Frontal cortex (tissue), 4 donors: ENCODE results near the gene SMAD6. TPM values are rescaled to one million over a fixed set of nuclear protein-coding genes. Genes with fewer than 3 reads are reported as not detected.

ENCODE experiments used
- DNase-seq, 2 donors: peaks; one replicate each; pipeline ENCODE4 v3.0.0; 2012; ENCODE audit warnings: low spot score in 2 of 2
- FAIRE-seq: peaks from 2 replicates; lab custom pipeline; 2012; peaks lifted over from hg19 to GRCh38; lab: Jason Lieb, UNC
- total RNA-seq: library from RNA; depleted of rRNA; stranded (reverse); fragments of >200 nt; gene quantifications from one replicate; pipeline ENCODE4 v1.2.3, GENCODE V29; 2014
- donor health status: control.
- donor health status: control.
- donor health status: control.

Gene SMAD6
- 2.4 TPM for total RNA-seq

- DNase-seq: peak; percentile 77 to 79
- FAIRE-seq: no peak
These were observed at the start of gene SMAD6 for GRCh38 chr15:66702035-66702786. Gene SMAD6 (plus strand): TSS chr15:66702236. CDS start chr15:66703259, 1,023 bp downstream.

GRCh38 chr15:66652806-66653205 is 49.2 kb upstream of the SMAD6 start:
- DNase-seq (no peak), FAIRE-seq (no peak)

DNA sequence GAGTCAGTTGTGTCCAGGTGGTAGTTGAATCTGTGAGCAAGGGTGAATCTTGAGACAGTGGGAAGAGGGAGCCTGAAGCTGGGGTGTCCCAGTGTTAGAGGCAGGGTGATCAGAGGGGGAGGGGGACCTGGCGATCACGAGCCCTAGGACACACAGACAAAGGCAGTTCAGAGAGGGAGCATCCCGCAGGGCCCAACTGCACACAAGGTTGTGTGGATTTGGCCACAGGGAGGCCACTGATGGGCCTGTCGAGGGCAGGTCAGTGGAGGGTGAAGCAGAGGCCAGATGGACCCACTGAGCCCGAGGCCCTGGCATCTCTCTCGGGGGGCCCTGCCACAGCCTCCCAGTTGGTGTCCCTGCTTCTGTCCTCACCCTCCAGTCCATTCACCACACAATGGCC is 48.6 kb upstream of the SMAD6 start:
- FAIRE-seq (no peak), DNase-seq (no peak)

GRCh38 chr15:66653852-66654251 is 48.2 kb upstream of the SMAD6 start:
- FAIRE-seq: no peak
- DNase-seq: no peak

- no peak for DNase-seq
- FAIRE-seq: no peak
These were observed 47.7 kb upstream of the SMAD6 start for GRCh38 chr15:66654361-66654738.

DNA sequence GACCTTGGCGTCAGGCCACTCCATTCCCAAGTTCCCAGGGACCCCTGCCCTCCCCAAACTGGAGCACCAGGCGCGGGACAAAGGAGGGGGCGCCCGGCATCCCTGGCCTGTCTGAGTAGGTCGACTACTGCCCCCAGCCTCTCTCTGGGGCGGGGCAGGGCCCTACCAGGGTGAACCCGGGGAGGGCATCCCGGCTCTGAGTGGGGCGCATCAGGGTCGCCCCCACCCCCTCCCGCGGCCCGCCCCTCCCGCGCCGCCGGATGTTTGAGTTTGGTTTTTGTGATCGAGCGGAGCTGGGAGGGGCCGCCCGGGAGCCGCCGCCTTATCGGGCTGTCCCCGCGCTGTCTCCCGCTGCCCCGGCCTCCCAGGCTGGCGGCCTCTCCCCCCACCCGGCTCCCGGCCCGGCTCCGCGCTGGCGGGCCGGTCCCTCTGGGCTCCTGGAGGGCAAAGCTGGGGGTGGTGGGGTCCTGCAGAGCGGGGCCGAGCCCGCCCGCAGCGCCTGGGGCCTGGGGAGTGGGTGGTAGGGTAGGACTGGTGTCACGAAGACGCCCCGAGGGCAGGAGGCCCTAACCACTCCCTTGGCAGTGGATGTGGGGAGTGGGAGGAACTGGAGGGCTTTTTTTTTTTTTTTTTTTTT is 47.2 kb upstream of the SMAD6 start:
- peak in 1 of 2 donors; percentile 26 for DNase-seq
- FAIRE-seq: no peak

DNA sequence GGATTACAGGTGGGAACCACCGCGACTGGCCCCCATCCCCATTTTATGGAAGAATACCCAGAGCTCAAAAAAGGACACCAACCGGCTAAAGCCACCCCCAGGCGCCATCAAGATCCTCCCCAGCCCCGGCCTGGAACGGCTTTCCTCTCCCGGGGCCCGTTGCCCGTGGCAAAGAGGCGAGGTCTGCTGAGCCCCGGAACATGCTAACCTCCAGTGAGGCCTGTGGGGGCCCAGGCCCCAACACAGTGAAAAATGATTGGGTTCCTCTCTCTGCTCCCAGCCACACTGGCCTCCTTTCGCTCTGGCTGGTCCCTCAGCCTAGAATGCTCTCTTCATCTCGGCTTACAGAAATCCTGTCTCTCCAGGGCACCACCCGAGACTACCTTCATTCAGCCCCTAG is 46.5 kb upstream of the SMAD6 start:
- no peak for DNase-seq

DNA sequence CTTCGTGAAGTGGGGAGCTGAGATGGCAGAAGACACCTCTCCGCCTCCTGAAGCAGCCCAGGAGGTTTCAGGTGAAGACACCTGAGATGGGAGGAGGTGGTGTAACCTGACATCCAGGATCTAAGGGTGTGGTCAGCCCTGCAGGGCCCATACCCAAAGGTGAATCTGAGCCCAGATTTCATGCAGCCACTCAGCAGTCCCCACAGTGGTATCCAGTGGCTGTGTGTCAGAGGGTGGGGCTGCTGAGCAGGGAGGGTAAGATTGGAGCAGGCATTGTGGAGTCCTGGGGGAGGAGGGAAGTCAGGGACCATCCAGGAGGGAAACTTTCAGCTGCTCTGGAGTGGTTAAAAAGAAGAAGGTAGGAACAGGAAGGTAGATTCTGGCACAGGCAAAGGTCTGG is 46.0 kb upstream of the SMAD6 start:
- FAIRE-seq (no peak), DNase-seq (no peak)

More for the DNA sequence above, 46.5 kb upstream of the SMAD6 start:
- FAIRE-seq: no peak

- FAIRE-seq: no peak
- DNase-seq: no peak
These were observed 44.6 kb upstream of the SMAD6 start for GRCh38 chr15:66657185-66658020.

GRCh38 chr15:66658044-66658443 is 44.0 kb upstream of the SMAD6 start:
- FAIRE-seq (no peak), DNase-seq (no peak)

DNA sequence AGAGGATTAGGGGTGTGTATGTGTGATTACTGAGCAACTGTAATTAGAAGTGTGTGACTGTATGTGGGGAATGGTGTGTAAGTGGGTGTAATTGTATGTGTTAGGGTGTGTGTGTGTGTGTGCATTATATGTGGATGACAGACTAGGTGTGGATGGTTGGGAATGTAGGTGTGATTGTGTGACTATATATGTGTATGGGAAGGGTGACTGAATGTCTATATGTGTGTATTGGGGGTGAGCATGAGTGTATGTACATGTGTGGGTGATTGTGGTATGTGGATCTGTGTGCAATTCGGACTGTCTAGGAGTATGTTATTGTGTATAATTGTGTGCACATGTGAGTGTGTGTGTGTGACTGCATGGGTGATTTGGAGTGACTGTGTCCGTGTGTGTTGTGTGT is 43.2 kb upstream of the SMAD6 start:
- no peak for FAIRE-seq

DNA sequence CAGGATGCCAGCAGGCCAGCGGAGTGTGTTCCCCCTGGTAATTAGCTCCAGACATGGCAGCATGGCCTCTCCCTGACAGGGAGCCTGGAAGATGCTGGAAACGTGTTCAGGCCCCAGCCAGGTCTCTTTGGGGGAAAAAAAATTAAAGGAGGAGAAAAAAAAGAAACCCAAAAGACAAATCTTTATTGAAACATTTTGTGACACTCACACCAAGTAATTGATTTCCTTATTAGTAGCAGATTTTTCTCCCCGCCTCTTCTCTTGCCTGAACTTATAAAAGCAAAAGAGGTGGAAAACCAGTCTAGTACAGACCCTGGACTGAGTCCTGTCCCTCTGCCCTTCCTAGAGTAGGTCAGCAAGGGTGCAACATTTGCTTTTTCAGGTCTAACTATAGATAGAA is 42.7 kb upstream of the SMAD6 start:
- FAIRE-seq (no peak), DNase-seq (no peak)

More for the DNA sequence above, 43.2 kb upstream of the SMAD6 start:
- DNase-seq: no peak

GRCh38 chr15:66661432-66662096 is 40.5 kb upstream of the SMAD6 start:
- DNase-seq (peak in 1 of 2 donors; percentile 42), FAIRE-seq (no peak)

DNA sequence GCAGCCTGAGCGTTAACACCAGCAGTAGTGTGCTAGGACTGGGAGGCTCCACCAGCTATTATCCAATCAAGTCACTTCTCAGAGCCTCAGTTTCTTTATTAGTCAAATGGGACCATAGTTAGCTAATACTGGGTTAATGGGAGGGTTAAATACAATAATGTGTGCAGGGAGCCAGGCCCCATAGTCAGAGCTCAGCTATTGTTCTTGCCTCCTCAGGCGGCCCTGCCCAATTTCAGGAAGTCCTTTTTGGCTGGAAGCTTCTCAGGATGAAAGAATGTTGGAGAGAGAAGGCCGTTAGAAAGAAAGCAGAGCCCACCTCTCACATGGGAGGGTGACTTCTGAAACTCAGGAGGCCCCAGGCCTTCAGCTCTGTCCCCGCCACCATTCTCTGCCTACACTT is 39.5 kb upstream of the SMAD6 start:
- FAIRE-seq (no peak), DNase-seq (no peak)

GRCh38 chr15:66663664-66664063 is 38.4 kb upstream of the SMAD6 start:
- no peak for FAIRE-seq
- DNase-seq: no peak

GRCh38 chr15:66670175-66670574 is 31.9 kb upstream of the SMAD6 start:
- FAIRE-seq (no peak), DNase-seq (no peak)

DNA sequence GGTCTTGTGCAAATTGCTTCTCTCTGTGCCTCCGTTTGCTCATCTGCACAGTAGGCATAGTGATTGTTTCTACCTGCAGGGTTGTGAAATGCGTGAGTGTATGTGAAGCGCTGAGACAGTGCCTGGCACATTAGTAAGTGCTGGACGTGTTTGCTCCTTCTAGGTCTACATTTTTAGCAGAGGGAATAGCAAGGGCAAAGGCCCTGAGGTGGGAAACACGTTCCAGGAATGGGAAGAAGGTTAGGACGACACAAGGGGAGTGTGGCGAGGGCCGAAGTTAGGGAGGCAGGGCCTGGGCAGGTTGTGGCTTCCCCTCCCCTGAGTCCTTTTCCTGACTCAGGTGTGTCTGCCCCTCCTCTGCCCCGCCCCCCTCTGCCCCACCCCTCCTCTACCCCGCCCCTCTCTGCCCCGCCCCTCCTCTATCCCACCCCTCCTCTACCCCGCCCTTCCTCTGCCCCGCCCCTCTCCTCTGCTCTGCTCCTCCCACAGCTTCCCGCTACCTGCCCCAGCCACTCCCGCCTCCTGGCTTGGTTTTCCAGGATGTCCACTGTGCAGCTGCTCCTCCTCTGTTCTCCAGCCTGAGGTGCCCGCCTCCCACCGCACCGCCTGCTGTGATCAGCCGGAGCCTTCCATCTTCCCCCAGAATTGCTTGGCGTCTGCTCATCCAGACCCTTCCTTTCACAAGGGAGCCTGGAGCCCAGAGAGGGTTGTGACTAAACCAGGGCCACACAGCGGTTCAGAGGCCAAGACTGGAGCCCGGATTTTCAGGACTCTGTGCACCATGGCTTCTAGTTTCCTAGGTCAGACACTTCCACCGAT is 31.1 kb upstream of the SMAD6 start:
- DNase-seq: no peak
- no peak for FAIRE-seq

DNA sequence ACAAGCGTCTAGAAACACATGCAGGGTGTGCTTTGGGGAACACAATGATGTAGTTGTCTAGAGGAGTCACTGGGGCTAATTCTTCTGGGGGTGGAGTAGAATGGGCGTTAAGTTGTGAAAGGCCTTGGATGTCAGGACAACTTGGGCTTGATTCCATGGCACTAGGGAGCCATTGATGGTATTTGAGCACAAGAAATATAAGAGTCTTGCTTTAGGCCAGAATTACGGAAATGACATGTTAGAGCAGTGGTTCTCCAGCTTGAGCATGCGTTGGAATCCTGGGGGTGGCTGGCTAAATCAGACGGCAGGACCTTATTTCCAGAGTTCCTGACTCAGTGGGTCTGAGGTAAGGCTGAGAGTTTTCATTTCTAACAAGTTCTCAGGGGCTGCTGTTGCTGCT is 29.2 kb upstream of the SMAD6 start:
- no peak for FAIRE-seq
- no peak for DNase-seq
